Smooth muscle cell (in vitro differentiated cells): ENCODE measurements around the gene CCDC192. TPM values are rescaled to one million over a fixed set of nuclear protein-coding genes. Genes with fewer than 3 reads are reported as not detected.

Experiments used
- DNase-seq: peaks from one replicate; lab custom pipeline; 2025; ENCODE audit not compliant: unreplicated experiment; lab: John Stamatoyannopoulos, UW
- H2AFZ ChIP-seq: fragments of 200-600 bp; sonication (generic); 2 replicates; pipeline ENCODE4 v1.6.0; 2016; ENCODE audit warnings: antibody characterized with exemption, low read depth, mild to moderate bottlenecking
- H3F3A ChIP-seq: fragments of 200-600 bp; sonication (generic); 2 replicates; pipeline ENCODE4 v1.6.0; 2017; ENCODE audit warnings: antibody characterized with exemption, low read depth
- H3K27ac ChIP-seq: fragments of 200-600 bp; sonication (generic); 2 replicates; pipeline ENCODE4 v1.5.1; 2016; ENCODE audit warnings: low read depth, mild to moderate bottlenecking
- H3K27me3 ChIP-seq: fragments of 200-600 bp; sonication (generic); 2 replicates; pipeline ENCODE4 v1.6.1; 2016; ENCODE audit warnings: low read depth, mild to moderate bottlenecking
- H3K36me3 ChIP-seq: fragments of 200-600 bp; sonication (generic); 2 replicates; pipeline ENCODE4 v1.5.1; 2016; ENCODE audit warnings: low read depth
- H3K4me1 ChIP-seq: fragments of 200-600 bp; sonication (generic); 2 replicates; pipeline ENCODE4 v1.5.1; 2016; ENCODE audit warnings: low read depth
- H3K4me2 ChIP-seq: fragments of 200-600 bp; sonication (generic); 2 replicates; pipeline ENCODE4 v1.6.0; 2016; ENCODE audit warnings: mild to moderate bottlenecking
- H3K4me3 ChIP-seq: fragments of 200-600 bp; sonication (generic); 2 replicates; pipeline ENCODE4 v1.5.1; 2016; ENCODE audit warnings: mild to moderate bottlenecking
- H3K79me2 ChIP-seq: fragments of 200-600 bp; sonication (generic); 2 replicates; pipeline ENCODE4 v1.6.0; 2016; ENCODE audit warnings: low read depth, mild to moderate bottlenecking
- H3K9ac ChIP-seq: fragments of 200-600 bp; sonication (generic); 2 replicates; pipeline ENCODE4 v1.6.0; 2016; ENCODE audit warnings: low read depth
- H3K9me3 ChIP-seq: fragments of 200-600 bp; sonication (generic); replicated peaks from 2 replicates; pipeline ENCODE4 v1.5.1; 2016; ENCODE audit warnings: low read depth
- H4K20me1 ChIP-seq: fragments of 200-600 bp; sonication (generic); 2 replicates; pipeline ENCODE4 v1.6.0; 2016; ENCODE audit warnings: low read depth
- WGBS: methylation state at CpG from one replicate; pipeline ENCODE4 v1.1.7; 2016; ENCODE audit warnings: low lambda C conversion rate; 5-methylcytosine and 5-hydroxymethylcytosine counted together
- polyA plus RNA-seq: library from polyadenylated mRNA; unstranded; fragments of >200 nt; fragmentation: Nextera tagmentation; extraction: Ambion mirVana; gene quantifications from 2 replicates; pipeline ENCODE4 v1.2.1, GENCODE V29; 2016
- total RNA-seq: library from RNA; depleted of rRNA; stranded (reverse); fragments of >200 nt; gene quantifications from 2 replicates; pipeline ENCODE4 v1.2.3, GENCODE V29; 2014
- TF ChIP-seq, protein P1 (sequence below): fragments of 200-600 bp; sonication (generic); IDR thresholded peaks from 2 replicates; pipeline ENCODE4 v1.5.1; 2017; ENCODE audit warnings: borderline replicate concordance, mild to moderate bottlenecking, antibody characterized with exemption; ENCODE audit not compliant: insufficient read depth, poor library complexity, severe bottlenecking

Gene CCDC192
- total and polyA plus RNA-seq, 2 experiments from 2014 or later, result not detected

DNA sequence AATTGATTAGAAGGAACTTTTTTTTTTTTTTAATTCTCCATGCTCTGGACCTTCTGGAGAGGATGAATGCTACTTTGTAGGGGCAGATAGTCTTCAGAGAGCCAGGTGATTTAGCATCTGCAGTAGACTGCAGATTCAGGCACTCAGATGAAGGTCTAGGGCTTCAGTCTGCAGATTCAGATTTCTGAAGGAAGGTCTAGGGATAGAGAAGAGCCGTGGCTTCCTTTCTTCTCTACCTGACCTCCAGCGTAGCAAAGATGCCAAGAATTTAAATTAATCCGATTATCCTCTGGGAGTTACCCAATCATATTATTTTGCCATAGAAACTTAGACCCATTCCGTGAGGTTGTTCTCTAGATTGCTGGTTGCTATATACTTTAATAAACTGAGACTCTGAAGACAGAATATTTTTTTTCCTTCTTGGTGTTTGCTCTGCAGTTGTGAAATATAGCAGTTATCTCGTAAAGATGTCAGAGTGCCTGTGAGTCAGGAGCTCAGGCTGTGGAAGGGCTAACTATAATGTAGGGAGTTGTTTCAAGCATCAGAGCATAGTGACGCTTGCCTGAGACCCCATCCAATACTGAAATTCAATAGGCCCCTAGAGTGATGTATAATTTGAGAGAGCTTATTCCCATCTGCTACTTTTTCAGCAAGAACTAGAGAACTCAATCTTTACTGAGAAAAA is 247.7 kb downstream of the CCDC192 start:
- H3K79me2 ChIP-seq, result no peaks in the 10 kb centered on the region
- no peaks in the 10 kb centered on the region for H3K36me3 ChIP-seq
- H3K4me2 ChIP-seq, result peak overlapping the region; percentile 41
- H4K20me1 ChIP-seq, result no peaks in the 10 kb centered on the region
- peak overlapping the region; percentile 4 for H3K27ac ChIP-seq
- H3K9ac ChIP-seq, result no peak overlapping the region
- no peak overlapping the region for H3K4me3 ChIP-seq
- no peaks in the 10 kb centered on the region for H3F3A ChIP-seq
- no peak overlapping the region for H2AFZ ChIP-seq
- 51% methylated on average over 6 of the region's 6 CpGs for WGBS
- TF ChIP-seq, protein P1, sequence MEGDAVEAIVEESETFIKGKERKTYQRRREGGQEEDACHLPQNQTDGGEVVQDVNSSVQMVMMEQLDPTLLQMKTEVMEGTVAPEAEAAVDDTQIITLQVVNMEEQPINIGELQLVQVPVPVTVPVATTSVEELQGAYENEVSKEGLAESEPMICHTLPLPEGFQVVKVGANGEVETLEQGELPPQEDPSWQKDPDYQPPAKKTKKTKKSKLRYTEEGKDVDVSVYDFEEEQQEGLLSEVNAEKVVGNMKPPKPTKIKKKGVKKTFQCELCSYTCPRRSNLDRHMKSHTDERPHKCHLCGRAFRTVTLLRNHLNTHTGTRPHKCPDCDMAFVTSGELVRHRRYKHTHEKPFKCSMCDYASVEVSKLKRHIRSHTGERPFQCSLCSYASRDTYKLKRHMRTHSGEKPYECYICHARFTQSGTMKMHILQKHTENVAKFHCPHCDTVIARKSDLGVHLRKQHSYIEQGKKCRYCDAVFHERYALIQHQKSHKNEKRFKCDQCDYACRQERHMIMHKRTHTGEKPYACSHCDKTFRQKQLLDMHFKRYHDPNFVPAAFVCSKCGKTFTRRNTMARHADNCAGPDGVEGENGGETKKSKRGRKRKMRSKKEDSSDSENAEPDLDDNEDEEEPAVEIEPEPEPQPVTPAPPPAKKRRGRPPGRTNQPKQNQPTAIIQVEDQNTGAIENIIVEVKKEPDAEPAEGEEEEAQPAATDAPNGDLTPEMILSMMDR, result no peak
- H3K4me1 ChIP-seq, result no peaks in the 10 kb centered on the region
- DNase-seq, result no peak
- no peaks in the 10 kb centered on the region for H3K9me3 ChIP-seq
- H3K27me3 ChIP-seq, result no peaks in the 10 kb centered on the region

- H3K36me3 ChIP-seq, result no peaks in the 10 kb centered on the region
- H3K79me2 ChIP-seq, result no peaks in the 10 kb centered on the region
- H3K27ac ChIP-seq, result peak overlapping the region; percentile 4
- TF ChIP-seq, protein P1, result no peak
- no peaks in the 10 kb centered on the region for H3K27me3 ChIP-seq
- no peaks in the 10 kb centered on the region for H3K4me1 ChIP-seq
- H3K9me3 ChIP-seq, result no peaks in the 10 kb centered on the region
- WGBS, result 69% methylated on average over 4 of the region's 4 CpGs
- H3K9ac ChIP-seq, result no peak overlapping the region
- no peak for DNase-seq
- H2AFZ ChIP-seq, result no peak overlapping the region
- peak overlapping the region; percentile 41 for H3K4me2 ChIP-seq
- no peaks in the 10 kb centered on the region for H4K20me1 ChIP-seq
- H3F3A ChIP-seq, result no peaks in the 10 kb centered on the region
- H3K4me3 ChIP-seq, result no peak overlapping the region
These were observed 248.6 kb downstream of the CCDC192 start for GRCh38 chr5:127951791-127952190.

- no peak overlapping the region for H2AFZ ChIP-seq
- H3K79me2 ChIP-seq, result no peaks in the 10 kb centered on the region
- H3K4me3 ChIP-seq, result no peak overlapping the region
- DNase-seq, result no peak
- peaks cover 5% of the 10 kb centered on the region for H3K4me1 ChIP-seq
- WGBS, result 41% methylated on average over 2 of the region's 2 CpGs
- no peaks in the 10 kb centered on the region for H3F3A ChIP-seq
- TF ChIP-seq, protein P1, result no peak
- H3K36me3 ChIP-seq, result no peaks in the 10 kb centered on the region
- no peak overlapping the region for H3K4me2 ChIP-seq
- H3K27me3 ChIP-seq, result no peaks in the 10 kb centered on the region
- no peaks in the 10 kb centered on the region for H3K9me3 ChIP-seq
- H3K27ac ChIP-seq, result no peak overlapping the region
- H4K20me1 ChIP-seq, result peaks cover 7% of the 10 kb centered on the region
- H3K9ac ChIP-seq, result no peak overlapping the region
These were observed 254.0 kb downstream of the CCDC192 start for GRCh38 chr5:127957183-127957582.

DNA sequence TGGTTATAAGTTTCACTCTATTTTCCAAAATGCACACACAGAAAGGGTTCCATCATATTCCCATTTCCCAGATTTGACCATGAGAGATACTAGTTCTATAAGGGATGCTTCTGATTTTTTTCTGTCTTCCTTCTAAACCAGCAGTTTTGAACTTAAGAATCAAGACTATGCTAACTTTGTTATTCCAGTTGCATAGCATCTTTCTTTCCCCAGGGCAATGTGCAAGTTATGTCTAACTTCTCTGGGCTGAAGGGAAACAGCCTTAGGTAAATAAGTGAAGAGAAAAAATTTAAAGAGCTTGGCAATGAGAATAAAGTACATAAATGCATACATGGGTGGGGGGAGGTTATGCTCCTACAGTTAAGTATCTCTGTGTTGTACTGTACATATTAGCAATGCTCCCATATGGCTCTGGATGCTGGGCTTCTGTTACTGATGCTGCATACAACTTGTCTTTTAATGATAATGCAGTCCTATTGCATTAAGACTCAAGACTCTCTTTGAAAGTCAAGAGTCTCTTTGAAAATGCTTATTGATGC is 254.6 kb downstream of the CCDC192 start:
- no peaks in the 10 kb centered on the region for H3K79me2 ChIP-seq
- H3K27ac ChIP-seq, result no peak overlapping the region
- H3K4me1 ChIP-seq, result peaks cover 5% of the 10 kb centered on the region
- H3F3A ChIP-seq, result no peaks in the 10 kb centered on the region
- TF ChIP-seq, protein P1, result no peak
- H3K4me3 ChIP-seq, result no peak overlapping the region
- peaks cover 8% of the 10 kb centered on the region for H4K20me1 ChIP-seq
- no peak for DNase-seq
- H3K9ac ChIP-seq, result no peak overlapping the region
- H3K36me3 ChIP-seq, result no peaks in the 10 kb centered on the region
- H3K9me3 ChIP-seq, result no peaks in the 10 kb centered on the region
- no peak overlapping the region for H3K4me2 ChIP-seq
- no peak overlapping the region for H2AFZ ChIP-seq
- no peaks in the 10 kb centered on the region for H3K27me3 ChIP-seq
